Motor neuron (in vitro differentiated cells): ENCODE data around the gene SHISA9. TPM values are rescaled to one million over a fixed set of nuclear protein-coding genes. Genes with fewer than 3 reads are reported as not detected.

Experiments
- ATAC-seq, 8 experiments: fragments of 200-7000 bp; cut with Tn5 transposase; replicated peaks in 6 of 8; 2 replicates each; pipeline ENCODE4 v1.8.0; 2021; ENCODE audit warnings: mild to moderate bottlenecking in 8 of 8, moderate library complexity in 8 of 8
- H3K27ac ChIP-seq, 2 donors: fragments of 250-450 bp; sonication (Bioruptor Pico); 2 replicates each; pipeline ENCODE4 v1.9.0; 2021; ENCODE audit warnings: antibody characterized with exemption in 2 of 2, mild to moderate bottlenecking in 2 of 2, moderate library complexity in 1 of 2
- H3K4me1 ChIP-seq, 2 donors: fragments of 250-450 bp; sonication (Bioruptor Pico); replicated peaks in 1 of 2; 2 replicates each; pipeline ENCODE4 v1.6.1; 2021; ENCODE audit warnings: antibody characterized with exemption in 2 of 2, mild to moderate bottlenecking in 2 of 2, moderate library complexity in 1 of 2
- H3K4me3 ChIP-seq, 5 donors: fragments of 250-450 bp; sonication (Bioruptor Pico); 2 replicates each; pipeline ENCODE4 v1.9.0; 2021; ENCODE audit warnings: antibody characterized with exemption in 5 of 5, mild to moderate bottlenecking in 5 of 5, moderate library complexity in 4 of 5
- WGBS, 10 experiments: fragments of 450-650 bp; shearing (Covaris generic); methylation state at CpG; one replicate each; pipeline ENCODE4 v1.0.0; 2022; 5-methylcytosine and 5-hydroxymethylcytosine counted together
- in situ Hi-C, 9 experiments: fragments of 400-800 bp; cut with MboI; loops; one replicate each; pipeline ENCODE4 v1.15.0; 2021; ENCODE audit warnings: low sequenced_read_pairs in 9 of 9, low pct_unique_long_range_greater_than_20kb in 2 of 9; ENCODE audit not compliant: unreplicated experiment in 9 of 9
- total RNA-seq, 8 experiments: library from RNA; unstranded; fragments of 300-600 nt; gene quantifications; 2 replicates each; pipeline versions ENCODE4 v1.2.3 to v1.2.4, GENCODE V29; 2022

SHISA9 gene
- total RNA-seq, 8 experiments from 2014 or later, result 0.20 to 18.3 (median 0.88) TPM

DNA sequence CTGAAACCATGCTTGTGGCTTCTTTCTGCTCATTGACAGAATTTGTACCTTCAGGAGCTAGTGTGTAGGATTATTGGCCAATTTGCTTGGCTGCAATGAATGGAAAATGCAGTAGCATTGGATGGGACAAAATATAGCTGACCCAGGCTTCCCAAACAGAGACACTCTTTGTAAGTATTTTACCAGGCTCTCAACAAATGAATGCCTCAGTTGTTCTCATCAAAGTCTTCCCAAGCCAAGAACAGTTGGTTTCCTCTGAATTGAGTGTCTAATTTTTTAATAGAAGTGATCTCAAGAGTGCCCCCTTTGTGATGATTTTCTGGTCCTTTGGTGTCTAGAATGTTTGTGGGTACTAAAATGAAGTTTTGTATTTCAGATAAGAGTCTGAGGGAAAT, 140.9 kb downstream of the SHISA9 start:
- Histone ChIP-seq H3K27ac (no peak overlapping the region), H3K4me1 (no peaks in the 10 kb centered on the region), H3K4me3 (no peak overlapping the region)
- in situ Hi-C loops, result no loop called here
- no peak for ATAC-seq

DNA sequence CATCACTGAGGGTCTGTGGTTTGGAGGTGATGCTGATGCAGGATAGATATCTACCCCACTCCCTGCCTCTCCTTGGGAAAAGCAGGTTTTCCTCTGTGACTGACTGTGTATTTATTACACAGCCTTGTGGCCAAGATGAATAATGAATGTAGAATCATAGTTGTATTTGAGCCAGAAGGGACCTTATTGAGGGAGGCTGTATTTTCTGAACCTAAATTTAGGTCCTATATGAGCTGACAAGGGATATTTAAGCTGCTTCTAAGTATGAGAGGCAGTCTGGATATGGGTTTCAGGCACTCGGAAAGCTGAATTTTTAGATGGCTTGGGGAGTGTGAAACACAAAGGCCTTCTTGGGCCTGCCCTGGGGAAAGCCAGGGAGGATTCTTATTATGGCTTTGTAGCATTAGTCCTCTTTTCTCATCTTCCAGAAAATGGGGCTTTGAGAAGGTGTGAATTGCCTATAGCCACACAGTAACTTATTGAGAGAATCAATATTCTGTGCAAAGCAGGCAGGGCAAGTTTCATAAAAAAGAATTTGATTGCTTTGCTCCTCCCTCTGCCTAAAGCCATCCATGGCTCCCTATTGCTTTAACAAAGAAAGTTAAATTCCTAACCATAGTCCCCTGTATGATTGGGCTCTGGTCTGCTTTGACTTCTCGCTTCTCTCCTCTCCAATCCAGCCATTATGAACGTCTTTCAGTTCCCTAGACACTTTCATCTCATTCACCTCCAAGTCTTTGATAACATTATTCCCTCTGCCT, 144.8 kb downstream of the SHISA9 start:
- in situ Hi-C loops, result no loop called here
- WGBS, 10 experiments, result 4 to 90% (median 83%) methylated on average over 2 to 3 of the region's 3 CpGs; no CpG with 5 or more reads in 3 of the 10 experiments
- no peak for ATAC-seq
- Histone ChIP-seq H3K4me3 (no peak overlapping the region), H3K4me1 (no peaks in the 10 kb centered on the region), H3K27ac (no peak overlapping the region)

DNA sequence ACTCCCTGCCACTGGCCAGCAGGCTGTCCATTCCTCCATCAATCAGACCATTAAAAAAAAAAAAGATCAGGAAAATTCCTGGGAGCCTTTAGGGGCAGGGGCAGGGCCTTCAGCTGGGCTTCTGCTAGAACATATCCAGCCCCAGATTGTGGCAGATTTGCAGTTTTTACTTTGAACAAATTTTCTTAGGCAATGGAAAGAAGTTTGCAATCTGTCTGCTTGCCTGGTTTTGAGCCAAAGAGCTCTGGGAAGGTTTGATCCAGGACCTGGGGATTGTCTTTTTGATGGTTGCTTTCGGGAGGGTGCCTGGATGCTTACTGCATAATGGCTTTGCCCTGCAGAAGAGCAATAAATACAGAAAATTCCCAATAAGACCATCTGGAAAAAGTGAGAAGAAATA, 145.9 kb downstream of the SHISA9 start:
- H3K4me3 ChIP-seq, result no peak overlapping the region
- no peak for ATAC-seq
- H3K27ac ChIP-seq, result no peak overlapping the region
- no peaks in the 10 kb centered on the region for H3K4me1 ChIP-seq
- in situ Hi-C loops, result no loop called here
- WGBS, 10 experiments, result 0 to 100% (median 80%) methylated on average over 1 of the region's 1 CpG; no CpG with 5 or more reads in 3 of the 10 experiments

DNA sequence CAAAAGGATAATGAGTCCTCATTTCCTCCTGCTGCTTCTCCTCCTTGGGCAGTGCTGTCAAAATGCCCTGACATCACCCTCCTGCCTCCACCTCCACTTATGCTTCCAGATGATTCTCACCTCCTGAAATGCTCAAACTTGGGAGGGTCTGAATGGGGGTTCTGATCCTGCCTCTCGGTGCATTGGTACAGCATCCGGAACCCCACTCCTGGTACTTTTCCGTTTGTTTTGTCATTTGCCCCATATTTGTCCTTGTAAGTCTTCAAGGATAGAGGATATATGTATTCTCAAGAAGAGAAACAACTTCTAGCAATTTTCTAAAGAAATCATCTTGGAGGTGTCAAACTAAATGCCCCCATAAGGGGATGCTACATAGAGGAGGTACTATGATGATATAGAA, 148.3 kb downstream of the SHISA9 start:
- Histone ChIP-seq H3K4me3 (no peak overlapping the region), H3K27ac (no peak overlapping the region), H3K4me1 (no peaks in the 10 kb centered on the region)
- no peak for ATAC-seq
- in situ Hi-C loops, result no loop called here
- WGBS, 10 experiments, result 17 to 100% (median 67%) methylated on average over 1 to 3 of the region's 3 CpGs; no CpG with 5 or more reads in 4 of the 10 experiments

DNA sequence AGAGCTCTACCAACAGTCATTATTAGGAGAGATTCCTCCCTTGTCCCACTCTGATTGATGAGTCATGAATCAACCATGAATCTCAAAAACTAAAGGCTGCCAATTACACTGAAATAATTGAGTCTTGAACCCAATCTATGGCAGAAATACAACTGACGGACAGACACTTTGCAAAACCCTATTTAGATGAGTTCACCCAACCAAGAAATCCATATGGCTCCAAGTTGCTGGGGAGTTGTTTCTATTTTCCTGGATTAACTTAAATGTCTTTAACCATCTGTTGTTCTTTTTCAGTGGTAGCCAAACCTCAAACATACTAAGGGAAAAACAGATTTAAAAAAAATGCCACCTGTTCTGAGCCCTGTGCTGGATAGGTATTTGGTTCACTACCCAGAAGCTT, 151.0 kb downstream of the SHISA9 start:
- in situ Hi-C loops, result no loop called here
- no peak for ATAC-seq
- H3K4me1 ChIP-seq, result no peaks in the 10 kb centered on the region
- no peak overlapping the region for H3K4me3 ChIP-seq
- no peak overlapping the region for H3K27ac ChIP-seq
- WGBS, 10 experiments, result 0 to 67% (median 56%) methylated on average over 1 of the region's 1 CpG; no CpG with 5 or more reads in 5 of the 10 experiments

DNA sequence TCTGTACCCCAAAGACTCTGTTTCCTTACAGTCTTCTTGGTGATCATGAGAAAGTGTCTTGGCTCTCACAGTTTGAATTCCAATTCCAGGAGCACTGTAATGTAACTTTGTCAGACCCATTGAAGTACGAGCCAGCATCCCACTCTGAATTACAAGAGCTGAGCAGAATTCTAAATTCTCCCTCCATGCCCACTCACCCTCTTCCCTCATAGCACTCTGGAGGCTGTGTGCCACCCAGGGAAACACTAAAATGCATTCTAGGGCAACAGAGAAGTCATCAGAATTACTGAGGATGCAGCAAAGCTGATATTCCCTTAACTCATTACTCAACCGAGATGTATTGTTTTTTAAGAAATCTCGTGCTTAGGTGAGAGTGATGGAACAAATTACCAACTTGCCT, 154.1 kb downstream of the SHISA9 start:
- 13 to 100% (median 72%) methylated on average over 1 to 3 of the region's 3 CpGs; no CpG with 5 or more reads in 4 of the 10 experiments for WGBS, 10 experiments
- Histone ChIP-seq H3K27ac (no peak overlapping the region), H3K4me3 (no peak overlapping the region), H3K4me1 (no peaks in the 10 kb centered on the region)
- no peak for ATAC-seq
- in situ Hi-C loops, result no loop called here

DNA sequence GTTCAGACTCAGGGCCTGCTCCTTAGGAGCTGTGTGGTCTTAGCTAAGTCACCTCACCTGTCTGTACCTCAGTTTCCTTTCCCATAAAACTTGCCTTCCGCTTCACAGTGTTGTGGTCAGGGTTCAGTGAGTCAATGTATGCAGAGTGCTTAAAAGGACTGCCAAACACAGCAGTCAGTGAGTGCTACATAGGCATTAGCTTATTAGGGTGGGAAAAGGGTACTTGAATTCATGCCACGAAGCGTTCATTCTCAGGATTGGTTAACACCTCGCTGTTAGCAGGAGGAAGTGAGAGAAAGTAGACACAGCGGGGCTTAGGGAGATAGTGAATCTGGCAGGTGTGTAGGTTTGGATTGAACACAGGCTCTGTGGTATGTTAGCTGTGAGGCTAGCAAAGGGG, 155.2 kb downstream of the SHISA9 start:
- no peak for ATAC-seq
- in situ Hi-C loops, result no loop called here

DNA sequence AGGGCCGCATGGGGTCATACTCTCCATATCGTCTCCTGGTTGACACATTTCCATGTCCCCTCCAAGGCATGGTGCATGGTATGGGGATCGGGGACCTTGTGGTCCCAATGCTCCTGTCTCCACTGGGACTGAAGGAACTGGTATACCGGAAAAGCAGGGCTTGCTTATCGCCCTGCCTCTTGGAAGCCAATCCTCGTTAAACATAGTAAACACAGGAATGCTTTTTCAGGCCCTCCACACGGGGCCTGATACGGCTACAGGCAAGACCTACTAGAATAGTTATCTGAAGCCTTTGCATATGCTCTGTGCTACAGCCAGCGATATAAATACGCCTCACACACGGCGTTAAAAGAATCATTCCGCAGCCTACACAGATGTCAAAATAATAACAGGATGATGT, 159.5 kb downstream of the SHISA9 start:
- no peaks in the 10 kb centered on the region for H3K4me1 ChIP-seq
- H3K4me3 ChIP-seq, result no peak overlapping the region
- in situ Hi-C loops, result no loop called here
- H3K27ac ChIP-seq, result no peak overlapping the region
- no peak for ATAC-seq
- 21 to 100% (median 85%) methylated on average over 3 to 13 of the region's 13 CpGs; no CpG with 5 or more reads in 1 of the 10 experiments for WGBS, 10 experiments

More for the DNA sequence above, 155.2 kb downstream of the SHISA9 start:
- 0 to 88% (median 17%) methylated on average over 1 to 5 of the region's 5 CpGs; no CpG with 5 or more reads in 5 of the 10 experiments for WGBS, 10 experiments
- H3K4me1 ChIP-seq, result no peaks in the 10 kb centered on the region
- no peak overlapping the region for H3K4me3 ChIP-seq
- no peak overlapping the region for H3K27ac ChIP-seq

DNA sequence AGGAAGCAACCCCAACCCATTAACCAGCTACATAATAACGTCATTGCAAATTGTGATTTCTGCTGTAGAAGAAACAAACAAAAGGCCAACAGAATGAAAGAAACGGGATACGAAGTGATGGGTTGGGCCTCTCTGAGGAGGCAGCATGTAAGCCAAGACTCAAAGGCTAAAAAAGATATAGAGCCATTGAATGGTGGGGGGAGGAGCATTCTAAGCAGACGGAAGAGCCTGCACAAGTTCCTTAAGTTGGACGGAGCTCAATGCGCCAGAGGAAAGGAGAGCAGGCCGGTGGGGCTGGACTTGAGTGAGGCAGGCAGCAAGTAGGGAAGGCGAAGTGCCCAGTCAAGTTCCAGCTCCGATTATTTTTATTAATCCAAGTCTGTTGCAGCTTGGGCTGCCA, 160.3 kb downstream of the SHISA9 start:
- ATAC-seq, result no peak
- 0 to 67% (median 49%) methylated on average over 1 to 9 of the region's 9 CpGs; no CpG with 5 or more reads in 2 of the 10 experiments for WGBS, 10 experiments
- in situ Hi-C loops, result no loop called here
- Histone ChIP-seq H3K4me1 (no peaks in the 10 kb centered on the region), H3K4me3 (no peak overlapping the region), H3K27ac (no peak overlapping the region)

DNA sequence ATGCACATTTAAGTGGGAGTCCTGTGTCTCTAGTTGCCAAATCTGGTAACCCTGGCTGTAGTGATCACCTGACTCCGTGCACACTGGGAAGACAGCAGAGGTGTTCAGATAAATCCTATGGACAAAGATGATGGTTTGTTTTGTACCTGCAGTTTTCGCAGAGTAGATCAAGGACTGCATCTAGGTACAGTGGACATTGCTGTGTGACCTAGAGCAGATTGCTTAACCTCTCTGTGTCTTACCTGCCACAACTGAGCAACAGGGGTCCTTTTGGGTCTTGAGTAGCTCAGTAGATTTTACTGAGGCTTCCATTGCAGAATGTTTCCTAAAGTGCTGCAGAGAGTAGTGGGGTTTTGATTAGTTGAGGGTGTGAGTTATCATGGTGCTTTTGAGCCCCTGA, 160.8 kb downstream of the SHISA9 start:
- no peaks in the 10 kb centered on the region for H3K4me1 ChIP-seq
- no peak overlapping the region for H3K4me3 ChIP-seq
- WGBS, 10 experiments, result 20 to 100% (median 70%) methylated on average over 1 to 2 of the region's 2 CpGs; no CpG with 5 or more reads in 4 of the 10 experiments
- in situ Hi-C loops, result no loop called here
- no peak overlapping the region for H3K27ac ChIP-seq
- no peak for ATAC-seq

DNA sequence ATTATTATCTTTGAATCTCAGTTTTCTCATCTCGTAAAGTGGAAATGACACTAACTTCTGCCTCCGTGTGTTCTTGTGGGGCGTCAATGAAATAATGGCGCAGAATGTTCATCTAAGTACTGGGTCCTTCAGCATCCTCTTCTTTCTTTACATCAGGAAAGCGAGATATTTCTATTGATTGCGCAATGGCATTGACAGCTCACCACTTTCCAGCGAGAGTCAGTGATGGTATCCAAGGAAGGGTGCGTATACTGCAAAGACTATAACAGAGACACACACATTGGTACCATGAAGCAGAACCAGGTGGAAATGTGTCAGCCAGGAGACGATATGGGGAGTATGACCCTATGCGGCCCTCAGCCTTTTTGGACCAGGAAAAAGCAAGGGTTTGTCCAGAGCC, 162.1 kb downstream of the SHISA9 start:
- Histone ChIP-seq H3K4me3 (no peak overlapping the region), H3K4me1 (no peaks in the 10 kb centered on the region), H3K27ac (no peak overlapping the region)
- WGBS, 10 experiments, result 43 to 100% (median 93%) methylated on average over 3 to 9 of the region's 10 CpGs; no CpG with 5 or more reads in 2 of the 10 experiments
- no peak for ATAC-seq
- in situ Hi-C loops, result no loop called here

DNA sequence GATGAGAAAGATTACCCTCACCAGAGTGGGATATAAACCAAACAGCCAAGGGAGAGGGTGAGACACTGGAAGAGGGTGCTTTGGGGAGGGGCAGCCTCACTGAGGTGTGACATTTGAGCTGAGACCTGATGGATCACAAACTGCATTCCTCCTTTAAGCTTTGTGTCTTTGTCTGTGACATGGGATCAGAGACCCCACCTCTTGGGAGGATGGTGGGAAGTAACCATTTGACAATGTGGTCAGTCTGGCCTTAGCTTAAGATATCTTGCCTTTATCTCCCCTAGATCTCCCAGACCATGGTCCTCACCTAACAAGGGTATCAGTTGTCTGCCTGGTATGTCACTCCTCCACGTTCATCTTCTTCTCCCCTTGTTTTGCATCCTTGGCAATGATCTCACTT, 163.4 kb downstream of the SHISA9 start:
- no peak overlapping the region for H3K27ac ChIP-seq
- 0 to 100% (median 28%) methylated on average over 1 of the region's 1 CpG; no CpG with 5 or more reads in 4 of the 10 experiments for WGBS, 10 experiments
- in situ Hi-C loops, result no loop called here
- H3K4me3 ChIP-seq, result no peak overlapping the region
- no peaks in the 10 kb centered on the region for H3K4me1 ChIP-seq
- no peak for ATAC-seq

DNA sequence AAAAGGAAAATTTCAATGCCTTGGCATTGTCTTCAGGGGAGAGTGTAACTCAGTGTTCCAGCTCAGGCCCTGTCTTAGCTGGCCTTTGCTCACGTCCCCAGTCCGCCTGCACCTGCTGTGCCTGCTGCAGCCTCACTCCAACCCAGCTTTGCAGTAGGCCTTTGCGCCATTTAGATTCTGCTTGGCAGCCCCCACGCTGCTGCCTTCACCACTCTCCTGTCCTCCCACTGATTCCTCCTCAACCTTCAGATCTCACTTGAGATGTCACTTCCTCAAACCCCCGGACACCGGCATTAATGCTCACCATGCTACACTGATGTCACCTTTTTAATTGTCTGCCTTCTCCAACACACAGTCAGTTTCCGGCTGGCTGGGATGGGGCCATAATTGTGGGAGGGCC, 166.2 kb downstream of the SHISA9 start:
- Histone ChIP-seq H3K27ac (no peak overlapping the region), H3K4me1 (peaks cover 0 to 4% of the 10 kb centered on the region in 2 donors), H3K4me3 (no peak overlapping the region)
- WGBS, 10 experiments, result 25 to 96% (median 75%) methylated on average over 1 to 7 of the region's 7 CpGs; no CpG with 5 or more reads in 3 of the 10 experiments
- in situ Hi-C loops, result no loop called here
- no peak for ATAC-seq
